WERI-Rb-1 (cell line): ENCODE data around the gene FKBP8.

ENCODE experiments used
- DNase-seq: peaks from one replicate; pipeline ENCODE4 v3.0.0-alpha.2; 2020
- H3K27ac ChIP-seq: fragments of 250-450 bp; sonication (Bioruptor Pico); 2 replicates; pipeline ENCODE4 v1.5.1; 2020; ENCODE audit warnings: mild to moderate bottlenecking, moderate library complexity
- H3K27me3 ChIP-seq: fragments of 250-450 bp; sonication (Bioruptor Pico); 2 replicates; pipeline ENCODE4 v1.5.1; 2021; ENCODE audit warnings: mild to moderate bottlenecking, low read depth, moderate library complexity; ENCODE audit not compliant: insufficient read depth, severe bottlenecking
- H3K36me3 ChIP-seq: fragments of 250-450 bp; sonication (Bioruptor Pico); 2 replicates; pipeline ENCODE4 v1.5.1; 2020; ENCODE audit warnings: mild to moderate bottlenecking, moderate library complexity
- H3K4me3 ChIP-seq: 2 replicates; pipeline ENCODE4 v1.5.1; 2011; ENCODE audit warnings: low read depth, mild to moderate bottlenecking, control low read depth, low read length
- H3K9me3 ChIP-seq: fragments of 250-450 bp; sonication (Bioruptor Pico); 2 replicates; pipeline ENCODE4 v1.5.1; 2021; ENCODE audit warnings: mild to moderate bottlenecking, moderate library complexity; ENCODE audit not compliant: severe bottlenecking
- TF ChIP-seq, protein P1 (sequence below): IDR thresholded peaks from 2 replicates; pipeline ENCODE4 v1.5.1; 2011; ENCODE audit warnings: low read depth, mild to moderate bottlenecking, control low read depth, inconsistent platforms, low read length

FKBP8 gene

DNA sequence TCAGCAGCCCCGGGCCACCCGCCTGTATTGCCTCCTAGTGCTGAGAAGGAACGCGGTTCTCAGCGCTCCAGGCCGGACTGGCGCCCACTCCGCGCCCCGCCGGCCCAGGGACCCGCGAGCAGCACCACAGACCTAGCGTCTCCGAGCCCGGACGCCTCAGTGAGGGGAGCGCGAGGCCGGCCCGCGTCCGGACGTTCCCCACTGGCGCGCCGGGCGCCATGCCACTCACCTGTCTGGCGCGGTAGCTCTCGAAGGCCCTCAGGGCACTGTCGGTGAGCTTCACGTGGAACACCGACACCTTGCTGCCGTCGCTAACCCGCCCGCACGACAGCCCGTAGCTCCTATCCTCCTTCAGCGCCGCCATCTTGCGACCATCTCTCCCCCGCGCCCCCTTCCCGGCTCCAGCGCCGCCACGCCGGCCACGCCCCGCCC, 21.7 kb downstream of the FKBP8 start, which contains the start of gene ELL:
TSS of gene ELL (minus strand) at position 379 of the 432 bp plus-strand sequence. CDS start at position 364, 15 bp downstream.
- H3K9me3 ChIP-seq = no peaks in the 10 kb centered on the region
- H3K36me3 ChIP-seq = no peaks in the 10 kb centered on the region
- DNase-seq = no peak
- H3K27ac ChIP-seq = peak within 1 kb of the TSS; percentile 74
- H3K27me3 ChIP-seq = no peaks in the 10 kb centered on the region
- TF ChIP-seq, protein P1, sequence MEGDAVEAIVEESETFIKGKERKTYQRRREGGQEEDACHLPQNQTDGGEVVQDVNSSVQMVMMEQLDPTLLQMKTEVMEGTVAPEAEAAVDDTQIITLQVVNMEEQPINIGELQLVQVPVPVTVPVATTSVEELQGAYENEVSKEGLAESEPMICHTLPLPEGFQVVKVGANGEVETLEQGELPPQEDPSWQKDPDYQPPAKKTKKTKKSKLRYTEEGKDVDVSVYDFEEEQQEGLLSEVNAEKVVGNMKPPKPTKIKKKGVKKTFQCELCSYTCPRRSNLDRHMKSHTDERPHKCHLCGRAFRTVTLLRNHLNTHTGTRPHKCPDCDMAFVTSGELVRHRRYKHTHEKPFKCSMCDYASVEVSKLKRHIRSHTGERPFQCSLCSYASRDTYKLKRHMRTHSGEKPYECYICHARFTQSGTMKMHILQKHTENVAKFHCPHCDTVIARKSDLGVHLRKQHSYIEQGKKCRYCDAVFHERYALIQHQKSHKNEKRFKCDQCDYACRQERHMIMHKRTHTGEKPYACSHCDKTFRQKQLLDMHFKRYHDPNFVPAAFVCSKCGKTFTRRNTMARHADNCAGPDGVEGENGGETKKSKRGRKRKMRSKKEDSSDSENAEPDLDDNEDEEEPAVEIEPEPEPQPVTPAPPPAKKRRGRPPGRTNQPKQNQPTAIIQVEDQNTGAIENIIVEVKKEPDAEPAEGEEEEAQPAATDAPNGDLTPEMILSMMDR = no peak
- peak within 1 kb of the TSS; percentile 84 for H3K4me3 ChIP-seq

DNA sequence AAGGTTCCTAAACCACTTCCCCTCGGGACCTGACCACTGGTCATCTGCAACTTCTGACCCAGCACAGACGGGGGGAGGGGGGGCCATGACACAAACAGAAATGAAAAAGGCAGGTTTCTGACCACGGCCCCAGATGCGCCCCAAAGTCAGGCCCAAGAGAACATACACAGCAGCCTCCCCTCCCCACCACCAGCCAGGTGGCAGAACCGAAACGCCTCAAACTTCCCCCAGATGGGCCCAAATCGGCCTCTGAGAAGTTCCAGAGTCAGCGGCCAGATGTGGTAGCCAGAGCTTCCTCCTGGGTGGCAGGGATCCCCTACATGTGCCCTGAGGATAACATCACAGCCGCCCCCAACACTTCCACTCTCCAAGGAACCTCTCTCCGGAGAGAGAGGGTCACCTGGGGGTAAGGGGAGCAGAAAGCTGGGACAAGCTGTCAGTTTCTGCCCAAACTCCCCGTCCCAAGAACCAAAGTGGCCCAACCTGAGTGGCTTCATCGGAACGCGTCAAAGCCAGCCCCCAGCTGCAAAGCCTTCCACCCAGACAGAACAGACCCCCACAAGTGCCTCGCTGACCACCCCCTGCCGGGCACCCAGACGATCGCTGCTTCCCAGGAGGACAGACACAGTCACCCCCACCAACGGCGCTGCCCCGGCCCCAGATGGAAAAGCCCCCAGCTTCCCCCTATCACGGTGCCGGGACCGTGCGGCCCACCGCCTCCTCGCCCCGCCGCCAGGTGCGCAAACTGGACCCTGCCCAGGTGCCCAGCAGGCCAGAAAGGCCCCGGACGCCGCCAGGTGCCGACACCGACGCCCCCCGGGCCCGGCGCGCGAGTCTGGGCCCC, 22.3 kb downstream of the FKBP8 start:
- Histone ChIP-seq H3K4me3 (peak overlapping the region; percentile 84), H3K36me3 (no peaks in the 10 kb centered on the region), H3K27ac (peak overlapping the region; percentile 74), H3K27me3 (no peaks in the 10 kb centered on the region), H3K9me3 (no peaks in the 10 kb centered on the region)
- peak; percentile 41 for DNase-seq
- TF ChIP-seq, protein P1 = no peak

DNA sequence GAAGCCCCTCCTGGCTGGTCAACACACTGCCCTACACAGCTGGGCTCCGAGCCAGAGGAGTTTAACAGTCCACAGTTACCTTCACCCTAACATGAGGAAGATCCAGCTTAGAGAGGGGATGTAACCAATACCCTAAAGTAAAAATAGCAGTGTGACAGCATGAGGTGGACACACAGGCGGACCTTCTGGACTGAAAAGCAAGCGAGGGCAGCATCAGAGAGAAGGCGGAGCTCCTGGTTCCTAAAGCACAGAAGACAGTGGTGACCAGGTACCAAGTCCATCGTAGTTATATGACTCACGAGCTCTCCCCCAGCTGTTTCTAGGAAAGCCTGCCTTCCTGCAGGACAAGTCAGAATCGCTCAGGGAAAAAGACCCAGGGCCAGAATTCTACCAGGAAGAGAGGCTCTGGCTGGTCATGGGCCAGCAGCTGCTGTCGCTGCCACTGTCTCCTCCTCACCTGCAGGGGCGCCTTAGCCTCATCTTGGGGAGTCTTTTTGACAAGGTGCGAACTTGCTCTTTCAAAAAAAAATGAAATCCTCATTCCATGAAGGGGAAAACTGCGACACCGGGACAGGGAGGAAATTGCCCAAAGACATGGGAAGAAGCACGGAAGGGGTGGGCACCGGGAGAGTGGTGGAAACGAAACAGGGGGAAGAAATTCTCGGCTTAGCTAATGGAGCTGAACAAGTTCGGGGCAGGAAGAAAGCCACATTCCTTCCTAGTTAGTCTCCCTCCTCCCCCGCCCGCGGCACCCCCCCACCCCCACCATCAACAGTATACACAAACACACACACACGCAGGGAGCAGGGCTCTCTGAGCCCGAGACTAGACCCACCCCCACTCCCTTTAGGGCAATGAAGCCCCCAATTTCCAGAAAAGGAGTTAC, 23.2 kb downstream of the FKBP8 start:
- peak; percentile 71 for DNase-seq
- Histone ChIP-seq H3K27me3 (no peaks in the 10 kb centered on the region), H3K36me3 (no peaks in the 10 kb centered on the region), H3K4me3 (peak overlapping the region; percentile 84), H3K9me3 (no peaks in the 10 kb centered on the region), H3K27ac (no peak overlapping the region; the same call in 1 of the 2 replicates)
- TF ChIP-seq, protein P1 = peak; percentile 84

DNA sequence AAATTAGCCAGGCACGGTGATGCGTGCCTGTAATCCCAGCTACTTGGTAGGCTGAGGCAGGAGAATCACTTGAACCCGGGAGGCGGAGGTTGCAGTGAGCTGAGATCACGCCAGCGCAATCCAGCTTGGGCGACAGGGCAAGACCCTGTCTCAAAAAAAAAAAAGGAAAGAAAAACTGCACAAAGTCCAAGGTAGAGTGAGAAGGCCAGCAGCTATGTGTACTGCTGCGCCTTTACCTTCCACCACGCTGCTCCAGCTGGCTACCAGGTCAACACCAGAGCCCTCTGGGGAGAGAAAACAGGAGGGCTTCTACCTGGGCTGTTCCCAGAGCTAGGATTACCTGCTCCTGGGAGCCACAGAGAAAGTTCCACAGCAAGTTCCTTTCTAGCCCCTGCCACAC, 24.7 kb downstream of the FKBP8 start:
- TF ChIP-seq, protein P1 = no peak
- no peak for DNase-seq
- Histone ChIP-seq H3K9me3 (no peaks in the 10 kb centered on the region), H3K27me3 (no peaks in the 10 kb centered on the region), H3K27ac (no peak overlapping the region), H3K4me3 (no peak overlapping the region), H3K36me3 (no peaks in the 10 kb centered on the region)

DNA sequence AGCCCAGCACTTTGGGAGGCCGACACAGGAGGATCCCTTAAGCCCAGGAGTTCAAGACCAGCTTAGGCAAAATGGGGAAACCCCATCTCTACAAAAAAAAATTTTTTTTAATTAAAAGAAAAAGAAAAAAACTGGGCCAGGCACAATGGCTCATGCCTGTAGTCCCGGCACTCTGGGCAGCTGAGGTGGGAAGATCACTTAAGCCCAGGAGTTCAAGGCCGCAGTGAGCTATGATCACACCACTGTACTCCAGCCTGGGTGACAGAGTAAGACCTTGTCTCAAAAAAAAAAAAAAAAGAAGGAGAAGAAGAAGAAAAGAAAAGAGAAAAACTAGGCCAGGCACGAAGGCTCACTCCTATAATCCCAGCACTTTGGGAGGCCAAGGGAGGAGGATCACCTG, 25.8 kb downstream of the FKBP8 start:
- H3K9me3 ChIP-seq = no peaks in the 10 kb centered on the region
- no peak overlapping the region for H3K27ac ChIP-seq
- TF ChIP-seq, protein P1 = no peak
- no peak overlapping the region for H3K4me3 ChIP-seq
- no peak for DNase-seq
- no peaks in the 10 kb centered on the region for H3K36me3 ChIP-seq
- H3K27me3 ChIP-seq = no peaks in the 10 kb centered on the region
